ENCODE data around the gene NAPSA. TPM values are rescaled to one million over a fixed set of nuclear protein-coding genes. Genes with fewer than 3 reads are reported as not detected.
"Not testable (repeated sequence)": the region's sequence is repeated elsewhere in the genome, so short reads cannot be mapped to it uniquely, and the experiment has no call there.

The NAPSA gene
- total RNA-seq, 1 donor from 2014 or later: 2.3 TPM

- peaks cover 8% of the 10 kb centered on the region for H3K36me3 Mint-ChIP-seq
- DNase-seq (ENCODE audit: extremely low spot score, unreplicated experiment): no peak
- H3K4me1 Mint-ChIP-seq (ENCODE audit: unreplicated experiment): peaks cover 38% of the 10 kb centered on the region
- peak overlapping the region; percentile 91 for H3K4me3 Mint-ChIP-seq
- H3K27me3 Mint-ChIP-seq: peaks cover 34% of the 10 kb centered on the region
- no peak for TF ChIP-seq CTCF (conservative IDR thresholded peaks at IDR 0.05)
- H3K9me3 Mint-ChIP-seq: peaks cover 9% of the 10 kb centered on the region
- peak overlapping the region; percentile 97 for H3K27ac Mint-ChIP-seq
Observed at GRCh38 chr19:50331221-50331993, 34.0 kb downstream of the NAPSA start.

- TF ChIP-seq CTCF (conservative IDR thresholded peaks at IDR 0.05): no peak
- Mint-ChIP-seq H3K9me3 (peaks cover 5% of the 10 kb centered on the region), H3K27ac (peak overlapping the region; percentile 97), H3K27me3 (peaks cover 40% of the 10 kb centered on the region), H3K4me3 (peak overlapping the region; percentile 92), H3K36me3 (peaks cover 5% of the 10 kb centered on the region), H3K4me1 (ENCODE audit: unreplicated experiment) (peaks cover 35% of the 10 kb centered on the region)
- peak; percentile 91 for DNase-seq (ENCODE audit: extremely low spot score, unreplicated experiment)
Observed at GRCh38 chr19:50330365-50331078, 34.9 kb downstream of the NAPSA start.

- H3K27ac Mint-ChIP-seq: peak overlapping the region; percentile 97
- not testable (repeated sequence) for DNase-seq (ENCODE audit: extremely low spot score, unreplicated experiment); H3K9me3 Mint-ChIP-seq; H3K36me3 Mint-ChIP-seq
- H3K4me3 Mint-ChIP-seq: peak overlapping the region; percentile 92
- H3K4me1 Mint-ChIP-seq (ENCODE audit: unreplicated experiment): peaks cover 31% of the 10 kb centered on the region
- H3K27me3 Mint-ChIP-seq: peaks cover 41% of the 10 kb centered on the region
Observed at GRCh38 chr19:50329926-50330294, 35.5 kb downstream of the NAPSA start.

GRCh38 chr19:50329146-50329925, 36.1 kb downstream of the NAPSA start, which contains the start of gene KCNC3:
KCNC3 (minus strand) TSS chr19:50329377; CDS start chr19:50329082, 295 bp downstream.
- H3K27me3 Mint-ChIP-seq: peaks cover 46% of the 10 kb centered on the region
- H3K4me1 Mint-ChIP-seq (ENCODE audit: unreplicated experiment): peaks cover 31% of the 10 kb centered on the region
- no peaks in the 10 kb centered on the region for H3K36me3 Mint-ChIP-seq
- H3K9me3 Mint-ChIP-seq: no peaks in the 10 kb centered on the region
- peak within 1 kb of the TSS; percentile 97 for H3K27ac Mint-ChIP-seq
- peak; percentile 99 for DNase-seq (ENCODE audit: extremely low spot score, unreplicated experiment)
- H3K4me3 Mint-ChIP-seq: peak within 1 kb of the TSS; percentile 92
- TF ChIP-seq CTCF (conservative IDR thresholded peaks at IDR 0.05): peak; percentile 22

- no peak for DNase-seq (ENCODE audit: extremely low spot score, unreplicated experiment)
- H3K4me1 Mint-ChIP-seq (ENCODE audit: unreplicated experiment): peaks cover 31% of the 10 kb centered on the region
- no peaks in the 10 kb centered on the region for H3K9me3 Mint-ChIP-seq
- H3K27me3 Mint-ChIP-seq: peaks cover 47% of the 10 kb centered on the region
- peak; percentile 25 for TF ChIP-seq CTCF (conservative IDR thresholded peaks at IDR 0.05)
- peak overlapping the region; percentile 92 for H3K4me3 Mint-ChIP-seq
- no peaks in the 10 kb centered on the region for H3K36me3 Mint-ChIP-seq
- peak overlapping the region; percentile 97 for H3K27ac Mint-ChIP-seq
Observed at GRCh38 chr19:50328873-50329145, 36.6 kb downstream of the NAPSA start.
